WTC11 (cell line): Measurements from ENCODE around the gene DMPK.

Experiments
- ATF2 ChIP-seq: sonication (generic); formaldehyde crosslinking; IDR thresholded peaks from 2 replicates; pipeline ENCODE4 v1.8.1; 2022; ENCODE audit warnings: low read depth, missing genetic modification reagents, borderline replicate concordance
- ATF3 ChIP-seq: sonication (generic); formaldehyde crosslinking; conservative IDR thresholded peaks from 2 replicates; pipeline ENCODE4 v1.8.1; 2022; ENCODE audit warnings: mild to moderate bottlenecking, missing genetic modification reagents
- CBFB ChIP-seq: sonication (generic); formaldehyde crosslinking; IDR thresholded peaks from 2 replicates; pipeline ENCODE4 v1.8.1; 2022; ENCODE audit warnings: mild to moderate bottlenecking, low read depth, missing genetic modification reagents
- CREB1 ChIP-seq: sonication (generic); formaldehyde crosslinking; IDR thresholded peaks from 2 replicates; pipeline ENCODE4 v1.8.0; 2023; ENCODE audit warnings: mild to moderate bottlenecking, missing genetic modification reagents
- CTCF ChIP-seq: fragments of 200-600 bp; IDR thresholded peaks from 2 replicates; pipeline ENCODE4 v1.8.0; 2022; ENCODE audit warnings: antibody characterized with exemption
- ESRRA ChIP-seq: sonication (generic); formaldehyde crosslinking; IDR thresholded peaks from 2 replicates; pipeline ENCODE4 v1.8.1; 2022; ENCODE audit warnings: mild to moderate bottlenecking, missing genetic modification reagents, borderline replicate concordance
- FOXP1 ChIP-seq: sonication (generic); formaldehyde crosslinking; IDR thresholded peaks from 2 replicates; pipeline ENCODE4 v1.8.0; 2022; ENCODE audit warnings: missing genetic modification reagents, mild to moderate bottlenecking, moderate library complexity, borderline replicate concordance
- MAX ChIP-seq: sonication (generic); formaldehyde crosslinking; IDR thresholded peaks from 2 replicates; pipeline ENCODE4 v1.8.0; 2022; ENCODE audit warnings: mild to moderate bottlenecking, missing genetic modification reagents

GRCh38 chr19:45752639-45753038 is 29.7 kb downstream of the DMPK start:
- TF ChIP-seq ESRRA (CRISPR knock-in tag) (no peak), CTCF (no peak), CBFB (CRISPR knock-in tag) (no peak), CREB1 (CRISPR knock-in tag) (no peak), MAX (CRISPR knock-in tag) (no peak), ATF3 (no peak), ATF2 (no peak), FOXP1 (CRISPR knock-in tag) (no peak)
